H9 (cell line): ENCODE results near the gene GPR153. TPM values are rescaled to one million over a fixed set of nuclear protein-coding genes. Genes with fewer than 3 reads are reported as not detected.

Experiments used
- DNase-seq: peaks from one replicate; pipeline ENCODE4 v3.0.0-alpha.2; 2017
- H2AFZ ChIP-seq: one replicate; pipeline ENCODE4 v1.6.1; 2013; ENCODE audit warnings: mild to moderate bottlenecking, low read length, control low read depth, moderate library complexity
- H2AK5ac ChIP-seq: 2 replicates; pipeline ENCODE4 v1.6.1; 2013; ENCODE audit warnings: low read length, control low read depth, mixed read lengths; ENCODE audit not compliant: insufficient read length
- H2BK120ac ChIP-seq: one replicate; pipeline ENCODE4 v1.6.1; 2013; ENCODE audit warnings: low read depth, mild to moderate bottlenecking, low read length, control low read depth, inconsistent platforms; ENCODE audit not compliant: poor library complexity, severe bottlenecking
- H2BK12ac ChIP-seq: 2 replicates; pipeline ENCODE4 v1.6.1; 2013; ENCODE audit warnings: low read length, control low read depth, mixed read lengths, low read depth; ENCODE audit not compliant: insufficient read length
- H2BK15ac ChIP-seq: 2 replicates; pipeline ENCODE4 v1.6.1; 2013; ENCODE audit warnings: low read depth, low read length, control low read depth
- H2BK20ac ChIP-seq: one replicate; pipeline ENCODE4 v1.6.1; 2013; ENCODE audit warnings: low read depth, mild to moderate bottlenecking, low read length, control low read depth, inconsistent platforms; ENCODE audit not compliant: poor library complexity, severe bottlenecking
- H2BK5ac ChIP-seq: 2 replicates; pipeline ENCODE4 v1.6.1; 2013; ENCODE audit warnings: low read length, control low read depth, mixed read lengths; ENCODE audit not compliant: insufficient read length
- H3K14ac ChIP-seq: 2 replicates; pipeline ENCODE4 v1.6.1; 2013; ENCODE audit warnings: low read length, control low read depth; ENCODE audit not compliant: insufficient read depth
- H3K18ac ChIP-seq: 2 replicates; pipeline ENCODE4 v1.6.1; 2013; ENCODE audit warnings: low read depth, mild to moderate bottlenecking, mixed read lengths, low read length, control low read depth; ENCODE audit not compliant: insufficient read length
- H3K23ac ChIP-seq: 2 replicates; pipeline ENCODE4 v1.6.1; 2013; ENCODE audit warnings: low read length, control low read depth, mixed read lengths, low read depth; ENCODE audit not compliant: insufficient read length
- H3K23me2 ChIP-seq: 2 replicates; pipeline ENCODE4 v1.6.1; 2013; ENCODE audit warnings: low read depth, mild to moderate bottlenecking, mixed read lengths, low read length, control low read depth; ENCODE audit not compliant: insufficient read length, poor library complexity, severe bottlenecking
- H3K27ac ChIP-seq: 2 replicates; pipeline ENCODE4 v1.5.1; 2013; ENCODE audit warnings: low read length, control low read depth, mixed read lengths, low read depth; ENCODE audit not compliant: insufficient read length
- H3K27me3 ChIP-seq: 2 replicates; pipeline ENCODE4 v1.6.1; 2013; ENCODE audit warnings: low read length, control low read depth, inconsistent platforms; ENCODE audit not compliant: insufficient read depth
- H3K4ac ChIP-seq: 2 replicates; pipeline ENCODE4 v1.6.1; 2013; ENCODE audit warnings: low read depth, mild to moderate bottlenecking, control low read depth, inconsistent platforms, low read length, moderate library complexity
- H3K4me1 ChIP-seq: 2 replicates; pipeline ENCODE4 v1.6.1; 2013; ENCODE audit warnings: low read length, control low read depth, inconsistent platforms; ENCODE audit not compliant: insufficient read depth
- H3K4me2 ChIP-seq: 2 replicates; pipeline ENCODE4 v1.6.1; 2013; ENCODE audit warnings: low read length, control low read depth, mixed read lengths; ENCODE audit not compliant: insufficient read length, insufficient read depth
- H3K56ac ChIP-seq: 2 replicates; pipeline ENCODE4 v1.6.1; 2013; ENCODE audit warnings: low read depth, mild to moderate bottlenecking, mixed read lengths, low read length, control low read depth; ENCODE audit not compliant: insufficient read length
- H3K79me1 ChIP-seq: 2 replicates; pipeline ENCODE4 v1.6.1; 2013; ENCODE audit warnings: low read depth, mild to moderate bottlenecking, moderate library complexity, low read length, control low read depth, inconsistent platforms; ENCODE audit not compliant: insufficient read depth, poor library complexity, severe bottlenecking
- H3K79me2 ChIP-seq: 2 replicates; pipeline ENCODE4 v1.6.1; 2013; ENCODE audit warnings: low read length, control low read depth, inconsistent platforms; ENCODE audit not compliant: insufficient read depth
- H3K9ac ChIP-seq: 2 replicates; pipeline ENCODE4 v1.6.1; 2013; ENCODE audit warnings: low read length, control low read depth, mixed read lengths; ENCODE audit not compliant: insufficient read length; ENCODE audit errors: extremely low read depth
- H3K9me3 ChIP-seq: one replicate; pipeline ENCODE4 v1.6.1; 2013; ENCODE audit warnings: low read depth, low read length, inconsistent platforms; ENCODE audit not compliant: control insufficient read depth
- H3T11ph ChIP-seq: one replicate; pipeline ENCODE4 v1.6.1; 2013; ENCODE audit warnings: mild to moderate bottlenecking, low read length, control low read depth, inconsistent platforms
- H4K20me1 ChIP-seq: one replicate; pipeline ENCODE4 v1.6.1; 2013; ENCODE audit not compliant: control insufficient read depth, insufficient read length, insufficient read depth
- H4K5ac ChIP-seq: 2 replicates; pipeline ENCODE4 v1.6.1; 2013; ENCODE audit warnings: low read depth, mild to moderate bottlenecking, mixed read lengths, low read length, control low read depth; ENCODE audit not compliant: insufficient read length
- H4K8ac ChIP-seq: replicated peaks from 2 replicates; pipeline ENCODE4 v1.6.1; 2013; ENCODE audit warnings: low read length, control low read depth, mixed read lengths, low read depth; ENCODE audit not compliant: insufficient read length
- H4K91ac ChIP-seq: 2 replicates; pipeline ENCODE4 v1.6.1; 2013; ENCODE audit warnings: low read depth, mild to moderate bottlenecking, moderate library complexity, mixed read lengths, low read length, control low read depth; ENCODE audit not compliant: insufficient read length
- H3K27ac Mint-ChIP-seq, 3 experiments: 2 replicates in 2 of 3; 3 replicates in 1 of 3; pipeline ENCODE4 v1.8.0; 2020 to 2021; ENCODE audit warnings: mixed read lengths in 3 of 3, mild to moderate bottlenecking in 1 of 3, moderate library complexity in 1 of 3
- H3K27me3 Mint-ChIP-seq: 2 replicates; pipeline ENCODE4 v1.8.0; 2021; ENCODE audit warnings: low read depth, mild to moderate bottlenecking, moderate library complexity, mixed read lengths
- H3K36me3 Mint-ChIP-seq, 3 experiments: 2 replicates in 2 of 3; 3 replicates in 1 of 3; pipeline ENCODE4 v1.8.0; 2020 to 2021; ENCODE audit warnings: low read depth in 3 of 3, mixed read lengths in 3 of 3; ENCODE audit not compliant: insufficient read depth in 1 of 3
- H3K4me1 Mint-ChIP-seq, 2 experiments: 2 replicates each; pipeline ENCODE4 v1.8.0; 2020; ENCODE audit warnings: mixed read lengths in 2 of 2
- H3K4me3 Mint-ChIP-seq, 2 experiments: 2 replicates in 1 of 2; 3 replicates in 1 of 2; pipeline ENCODE4 v1.8.0; 2020 to 2021; ENCODE audit warnings: mild to moderate bottlenecking in 2 of 2, mixed read lengths in 2 of 2, moderate library complexity in 1 of 2
- H3K9me3 Mint-ChIP-seq, 2 experiments: 2 replicates in 1 of 2; 3 replicates in 1 of 2; pipeline ENCODE4 v1.8.0; 2020; ENCODE audit warnings: mild to moderate bottlenecking in 2 of 2, mixed read lengths in 2 of 2, moderate library complexity in 1 of 2
- WGBS: extraction: QIAGEN DNeasy Blood & Tissue Kit; methylation state at CpG from one replicate; pipeline ENCODE4 v1.1.7; 2013; ENCODE audit warnings: missing lambda C conversion rate, low lambda C conversion rate, mixed read lengths; ENCODE audit not compliant: insufficient read length; ENCODE audit errors: extremely low coverage; 5-methylcytosine and 5-hydroxymethylcytosine counted together
- total RNA-seq: library from RNA; stranded (reverse); gene quantifications from 2 replicates; pipeline ENCODE4 v1.2.1, GENCODE V29; 2021
- TF ChIP-seq, protein P1 (sequence below): fragments of 200-600 bp; sonication (generic); conservative IDR thresholded peaks from 3 replicates; pipeline ENCODE4 v1.8.0; 2021; ENCODE audit warnings: antibody characterized with exemption, mild to moderate bottlenecking

GPR153 gene
- total RNA-seq, 1 experiment from 2014 or later: 8.9 TPM

GRCh38 chr1:6287029-6287428 is 26.1 kb upstream of the GPR153 start:
- peaks cover 0 to 8% (median 7%) of the 10 kb centered on the region in 3 experiments; a peak in 3 of 7 replicates for H3K36me3 Mint-ChIP-seq
- Histone ChIP-seq H3K23me2 (no peaks in the 10 kb centered on the region), H3K27ac (no peak overlapping the region), H3T11ph (no peak overlapping the region), H4K20me1 (no peaks in the 10 kb centered on the region), H4K91ac (no peak overlapping the region), H3K4me2 (no peak overlapping the region), H3K79me1 (no peaks in the 10 kb centered on the region), H4K5ac (no peak overlapping the region), H4K8ac (no peak overlapping the region), H3K27me3 (no peaks in the 10 kb centered on the region), H2BK20ac (no peak overlapping the region), H3K23ac (no peak overlapping the region), H2AK5ac (no peak overlapping the region), H3K4me1 (no peaks in the 10 kb centered on the region), H3K14ac (no peak overlapping the region), H3K9ac (no peak overlapping the region), H3K4ac (no peak overlapping the region), H3K79me2 (no peaks in the 10 kb centered on the region), H3K56ac (no peak overlapping the region), H3K18ac (no peak overlapping the region), H2BK120ac (no peak overlapping the region), H2BK15ac (no peak overlapping the region), H2AFZ (no peak overlapping the region), H3K9me3 (no peaks in the 10 kb centered on the region), H2BK5ac (no peak overlapping the region), H2BK12ac (no peak overlapping the region)
- H3K27me3 Mint-ChIP-seq: no peaks in the 10 kb centered on the region
- TF ChIP-seq, protein P1, sequence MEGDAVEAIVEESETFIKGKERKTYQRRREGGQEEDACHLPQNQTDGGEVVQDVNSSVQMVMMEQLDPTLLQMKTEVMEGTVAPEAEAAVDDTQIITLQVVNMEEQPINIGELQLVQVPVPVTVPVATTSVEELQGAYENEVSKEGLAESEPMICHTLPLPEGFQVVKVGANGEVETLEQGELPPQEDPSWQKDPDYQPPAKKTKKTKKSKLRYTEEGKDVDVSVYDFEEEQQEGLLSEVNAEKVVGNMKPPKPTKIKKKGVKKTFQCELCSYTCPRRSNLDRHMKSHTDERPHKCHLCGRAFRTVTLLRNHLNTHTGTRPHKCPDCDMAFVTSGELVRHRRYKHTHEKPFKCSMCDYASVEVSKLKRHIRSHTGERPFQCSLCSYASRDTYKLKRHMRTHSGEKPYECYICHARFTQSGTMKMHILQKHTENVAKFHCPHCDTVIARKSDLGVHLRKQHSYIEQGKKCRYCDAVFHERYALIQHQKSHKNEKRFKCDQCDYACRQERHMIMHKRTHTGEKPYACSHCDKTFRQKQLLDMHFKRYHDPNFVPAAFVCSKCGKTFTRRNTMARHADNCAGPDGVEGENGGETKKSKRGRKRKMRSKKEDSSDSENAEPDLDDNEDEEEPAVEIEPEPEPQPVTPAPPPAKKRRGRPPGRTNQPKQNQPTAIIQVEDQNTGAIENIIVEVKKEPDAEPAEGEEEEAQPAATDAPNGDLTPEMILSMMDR: no peak
- whole genome bisulfite sequencing: no CpG with 5 or more reads among the region's 13 CpGs
- no peaks in the 10 kb centered on the region for H3K9me3 Mint-ChIP-seq
- H3K27ac Mint-ChIP-seq: peak overlapping the region in 1 of 3 experiments; percentile 51; a peak in 1 of 7 replicates
- DNase-seq: no peak
- H3K4me3 Mint-ChIP-seq: no peak overlapping the region
- H3K4me1 Mint-ChIP-seq: no peaks in the 10 kb centered on the region
